COLO668 (cell line): ENCODE data around the gene AFDN.

Source experiments
- DNase-seq: peaks from one replicate; lab custom pipeline; 2025; ENCODE audit not compliant: unreplicated experiment; lab: John Stamatoyannopoulos, UW

Gene AFDN

DNA sequence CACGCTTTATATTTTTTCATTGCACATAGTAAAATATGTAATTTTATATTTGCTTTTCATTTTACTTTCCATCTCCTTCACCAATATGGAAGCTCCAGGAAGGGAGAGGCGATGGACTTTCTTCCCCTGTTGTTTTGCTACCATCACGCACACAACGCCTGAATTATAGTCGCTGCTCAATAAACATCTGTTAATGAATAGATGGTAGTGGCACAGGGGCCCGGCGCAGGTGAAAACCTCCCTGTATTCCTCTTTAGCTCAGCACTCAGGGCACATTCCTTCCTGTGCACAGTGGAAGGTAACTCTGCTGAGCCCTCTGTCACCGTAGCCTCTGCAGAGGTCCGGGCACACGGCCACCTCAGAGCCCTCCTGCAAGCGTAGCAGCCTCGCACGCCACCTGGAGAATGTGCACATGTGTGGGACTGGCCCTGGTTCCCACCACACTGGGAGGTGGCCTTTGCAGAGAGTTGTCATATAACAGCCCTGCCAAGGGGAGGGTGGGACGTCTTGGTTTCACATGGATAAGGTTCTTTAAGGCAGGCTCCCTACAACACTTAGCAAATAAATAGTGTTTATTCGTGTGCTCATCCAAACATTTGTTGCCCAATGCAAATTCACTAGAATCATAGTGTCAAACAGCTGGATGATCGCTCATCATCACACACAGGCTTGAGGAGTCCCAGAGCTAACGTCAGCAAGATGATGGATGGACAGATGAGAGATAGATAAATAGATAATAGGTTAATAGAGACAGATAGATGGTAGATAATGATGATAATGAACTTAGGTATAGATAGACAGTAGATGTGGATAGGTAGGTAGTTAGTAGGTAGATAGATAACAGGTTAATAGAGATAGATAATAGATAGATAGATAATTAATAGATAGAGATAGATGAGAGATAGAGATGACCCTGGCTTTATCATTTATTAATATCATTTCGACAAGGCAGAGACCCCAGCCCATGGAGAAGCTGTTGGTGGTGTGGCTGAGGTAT lies 32.3 kb upstream of the AFDN start:
- DNase-seq, result no peak

DNA sequence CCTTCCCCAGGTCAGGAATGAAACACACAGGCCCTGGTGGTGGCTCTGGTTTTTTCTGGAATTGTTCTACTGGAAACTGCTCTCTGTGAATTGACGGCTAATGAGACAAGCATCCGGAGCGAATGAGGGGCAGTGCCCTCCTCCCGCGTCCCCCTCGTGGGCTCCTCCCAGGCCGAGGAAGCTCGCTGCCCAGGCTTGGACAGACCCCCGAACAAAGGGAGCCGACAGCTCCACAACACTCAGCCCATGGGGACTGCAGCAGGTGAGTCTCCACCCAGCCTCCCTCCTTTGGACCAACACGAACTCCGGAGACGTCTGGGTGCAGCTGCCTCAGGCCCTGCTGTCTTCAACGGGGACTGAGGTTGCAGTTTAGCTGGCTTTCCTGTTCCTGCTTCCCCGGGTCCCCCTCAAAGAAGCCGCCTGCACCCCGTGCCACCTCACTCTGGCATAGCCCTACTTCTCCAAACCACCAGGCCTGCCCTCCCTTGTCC lies 31.3 kb upstream of the AFDN start:
- DNase-seq, result no peak

DNA sequence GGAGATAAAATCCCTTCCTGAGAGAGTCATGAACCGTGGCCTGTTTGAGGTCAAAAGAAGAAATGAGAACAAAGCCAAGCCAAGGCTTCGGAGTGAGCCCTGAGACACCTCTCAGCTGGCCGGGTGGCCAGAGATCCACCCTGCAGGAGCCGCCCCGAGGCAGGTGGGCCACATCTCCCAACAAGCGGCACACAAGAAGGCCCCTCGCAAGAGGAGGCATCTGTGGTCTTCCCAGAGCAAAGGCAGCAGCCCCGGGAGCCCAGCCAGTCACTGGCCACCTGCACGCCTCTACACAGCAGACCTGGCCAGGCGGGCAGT lies 30.9 kb upstream of the AFDN start:
- no peak for DNase-seq

DNA sequence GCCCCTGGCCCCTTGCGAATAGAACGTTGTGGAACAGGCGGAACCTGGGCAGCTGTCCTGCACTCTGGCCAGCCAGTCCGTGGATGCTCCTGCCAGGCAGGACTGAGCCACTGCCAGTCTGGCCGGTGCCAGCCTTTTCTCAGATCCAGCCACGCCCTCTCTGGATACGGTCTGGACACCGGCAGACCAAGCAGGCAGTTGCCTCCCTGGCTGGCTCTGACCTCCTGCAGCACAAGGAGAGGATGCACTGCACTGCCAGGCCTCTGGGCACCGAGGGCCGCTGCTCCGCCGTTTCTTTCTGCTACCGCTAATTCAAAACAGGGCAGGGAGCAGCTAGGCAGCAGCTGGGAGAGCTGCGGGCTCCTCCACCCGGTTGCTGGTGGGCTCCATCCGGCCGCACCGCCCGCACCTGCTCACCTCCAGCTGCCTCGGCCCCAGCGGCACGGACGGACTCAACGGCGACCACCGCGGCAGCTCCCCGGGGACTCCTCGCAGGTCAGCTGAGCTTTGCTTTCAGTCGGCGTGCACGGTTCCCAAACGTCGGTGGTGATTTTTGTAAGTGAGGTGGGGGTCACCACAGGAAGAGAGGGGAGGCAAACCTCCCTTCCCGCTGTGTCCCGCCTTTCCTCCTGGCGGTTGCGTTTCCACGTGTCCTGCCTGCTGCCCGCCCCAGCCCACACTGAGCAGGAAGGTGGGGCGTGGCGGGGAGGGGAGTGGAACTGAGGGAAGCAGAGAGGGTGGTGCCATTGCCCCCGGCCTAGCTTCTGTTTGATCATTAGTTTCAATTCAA lies 30.3 kb upstream of the AFDN start:
- DNase-seq, result peak; percentile 52

DNA sequence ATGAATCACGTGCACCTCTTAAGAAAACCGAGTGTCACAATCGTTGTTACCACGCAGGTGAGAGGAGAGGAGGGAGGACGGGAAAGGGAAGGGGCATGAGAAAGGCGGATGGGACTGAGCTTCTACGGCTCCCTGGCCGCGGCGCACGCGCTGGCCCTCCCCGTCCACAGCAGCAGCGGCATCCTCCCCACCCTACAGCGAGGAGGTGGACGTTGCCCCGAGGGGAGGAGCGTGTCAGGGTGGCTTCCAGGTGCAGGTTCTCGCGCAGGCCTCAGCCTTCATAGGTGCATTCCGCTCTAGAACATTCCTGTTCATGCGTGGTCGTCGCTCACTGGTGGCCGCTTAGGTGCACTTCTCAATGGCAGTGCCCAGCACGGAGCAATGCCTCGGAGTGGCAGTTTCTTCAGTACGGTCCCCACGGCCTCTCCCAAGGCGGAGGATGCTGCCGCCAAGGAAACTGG lies 29.7 kb upstream of the AFDN start:
- no peak for DNase-seq

DNA sequence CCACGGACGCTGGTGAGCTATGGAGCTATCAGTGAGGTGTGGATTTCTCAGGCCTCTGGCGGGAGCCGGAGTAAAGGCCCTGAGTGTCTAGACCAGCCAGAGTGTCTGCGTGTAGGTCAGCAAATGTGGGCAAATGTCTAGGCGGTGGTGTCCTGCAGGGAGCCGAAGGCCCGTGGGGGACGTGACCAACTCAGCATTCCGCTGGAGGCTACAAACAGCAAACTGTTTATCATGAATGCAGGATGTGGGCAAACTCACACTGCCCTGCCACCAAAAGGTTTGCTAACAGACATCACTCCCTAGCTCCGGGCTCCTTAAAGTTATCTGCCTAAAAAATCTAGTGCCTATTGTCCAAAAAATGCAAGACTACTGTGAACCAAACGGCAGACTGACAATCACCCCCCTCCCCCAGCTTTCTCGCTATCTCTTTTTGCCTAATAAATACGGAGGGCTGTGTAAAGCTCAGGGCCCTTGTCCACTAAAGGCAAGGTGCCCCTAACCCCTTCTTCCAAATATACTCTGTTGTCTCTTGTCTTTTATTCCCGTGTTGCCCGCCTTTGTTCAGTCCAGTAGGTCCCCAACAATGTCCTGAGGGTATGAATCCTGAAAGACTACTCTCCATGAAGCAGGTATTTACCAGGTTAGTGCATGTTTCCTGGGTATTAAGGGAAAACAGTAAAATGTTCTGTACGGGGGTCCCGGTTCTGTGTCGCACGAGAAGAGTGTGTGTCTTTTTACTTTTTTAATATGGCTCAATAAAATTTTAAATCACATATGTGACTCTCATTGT lies 29.0 kb upstream of the AFDN start:
- DNase-seq, result no peak

DNA sequence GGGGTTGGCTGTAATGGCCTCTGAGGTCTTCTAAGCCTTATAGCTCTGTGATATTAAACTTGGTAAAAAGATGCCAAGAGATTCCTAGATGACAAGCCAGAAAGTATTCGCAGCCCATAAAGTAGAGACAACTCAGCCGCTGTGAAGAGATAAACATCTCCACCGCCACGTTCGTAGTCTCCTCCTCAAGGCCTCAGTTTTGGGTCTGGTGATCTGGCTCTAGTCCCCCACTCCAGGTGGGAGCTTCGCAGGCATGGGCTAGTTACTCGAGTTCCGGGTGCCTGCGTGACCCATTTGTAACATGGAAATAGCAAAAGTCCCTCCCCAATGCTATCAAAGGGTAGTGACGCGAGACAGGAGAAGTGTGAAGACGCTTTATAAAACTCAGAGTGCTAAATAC lies 28.3 kb upstream of the AFDN start:
- no peak for DNase-seq

DNA sequence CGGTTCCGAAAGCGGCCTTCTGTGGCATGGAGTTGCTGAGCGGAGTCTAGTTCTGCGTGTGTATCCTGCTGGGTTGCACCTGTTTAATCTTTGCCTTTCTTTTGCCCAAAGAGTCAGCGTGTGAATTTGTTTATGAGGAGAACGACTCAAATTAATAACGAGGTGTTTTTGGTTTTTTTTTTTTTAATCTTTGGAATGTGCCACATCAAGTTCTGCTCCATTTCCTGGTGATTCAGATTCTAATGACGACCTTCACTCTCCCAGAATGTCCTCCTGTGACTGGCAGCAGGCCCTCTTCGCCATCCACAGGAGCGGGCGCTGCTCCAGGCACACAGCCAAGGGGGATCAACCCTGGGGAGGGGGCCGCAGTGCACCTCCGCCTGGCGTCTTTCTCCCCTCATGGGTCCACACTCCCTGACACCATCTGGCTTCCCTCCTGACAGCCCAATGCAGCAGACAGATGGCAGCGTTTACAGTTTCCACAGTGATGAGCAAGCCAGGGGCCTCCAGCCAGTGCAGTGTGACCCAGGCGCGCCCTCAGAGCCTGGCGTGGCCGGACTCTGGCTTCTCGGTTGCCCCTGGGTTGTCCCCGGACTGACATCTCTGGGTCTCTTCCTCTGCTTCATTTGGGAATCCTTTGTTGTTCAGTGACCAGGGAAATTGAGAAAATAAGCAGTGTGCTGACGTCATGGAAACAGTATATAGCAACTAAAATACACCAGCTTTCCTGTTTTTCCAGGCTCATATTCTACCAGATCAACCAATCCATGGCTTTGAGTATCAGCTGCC lies 27.5 kb upstream of the AFDN start:
- DNase-seq, result no peak

DNA sequence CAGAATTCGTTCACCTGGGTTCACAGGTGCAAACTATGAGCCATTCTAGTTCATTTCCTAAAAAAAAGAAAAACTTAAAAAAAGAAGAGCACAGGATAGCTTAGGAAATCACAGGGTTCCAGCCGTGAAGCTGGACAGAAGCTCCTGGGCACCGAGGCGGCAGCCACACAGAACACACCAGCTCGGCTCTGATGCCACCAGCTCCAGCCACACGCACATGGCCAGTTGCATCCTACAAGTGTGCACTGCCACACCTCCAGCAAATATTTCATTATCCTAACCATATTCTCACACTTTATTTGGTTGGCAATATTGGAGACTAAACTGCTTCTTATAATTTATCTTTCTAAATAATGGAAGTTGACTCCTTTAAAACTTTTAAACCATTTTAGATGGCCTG lies 26.2 kb upstream of the AFDN start:
- no peak for DNase-seq

DNA sequence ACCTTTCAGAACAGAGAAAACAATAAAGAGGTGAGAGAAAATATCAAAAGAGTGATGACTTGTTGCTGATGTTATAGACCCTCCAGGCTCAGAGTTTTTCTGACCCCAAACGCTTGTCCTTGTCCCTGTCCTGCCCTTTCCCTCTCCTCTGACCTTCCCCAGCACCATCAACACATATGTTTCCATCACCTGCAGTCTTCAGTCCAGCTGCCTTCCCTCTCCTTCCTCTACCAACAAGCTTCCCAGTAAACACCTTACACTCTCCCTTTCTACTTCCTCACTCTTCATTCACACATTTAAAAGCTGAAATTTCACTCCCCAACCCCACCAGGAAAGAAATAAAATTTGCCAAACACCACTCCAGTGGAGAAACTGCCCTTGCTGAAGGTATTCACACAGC lies 25.4 kb upstream of the AFDN start:
- DNase-seq, result no peak

DNA sequence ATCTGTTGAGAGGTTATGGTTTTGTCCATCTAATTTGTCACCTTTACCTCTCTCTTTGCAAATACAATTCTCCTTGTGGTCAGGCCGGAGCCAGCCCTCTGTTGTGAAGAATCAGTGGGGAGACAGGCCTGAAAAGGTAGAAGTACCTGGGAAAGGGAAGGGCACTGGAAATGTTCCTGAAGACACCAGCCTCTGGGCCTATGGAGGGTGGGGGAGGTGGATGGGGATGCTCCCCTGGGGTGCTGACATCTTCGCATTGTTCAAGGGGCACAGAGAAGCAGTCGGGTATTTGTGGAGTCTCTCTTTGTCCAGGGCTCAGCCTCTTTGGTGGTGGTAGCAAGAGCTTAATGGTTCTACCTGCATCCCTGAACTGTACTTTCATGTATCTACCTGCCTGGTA lies 24.4 kb upstream of the AFDN start:
- no peak for DNase-seq

DNA sequence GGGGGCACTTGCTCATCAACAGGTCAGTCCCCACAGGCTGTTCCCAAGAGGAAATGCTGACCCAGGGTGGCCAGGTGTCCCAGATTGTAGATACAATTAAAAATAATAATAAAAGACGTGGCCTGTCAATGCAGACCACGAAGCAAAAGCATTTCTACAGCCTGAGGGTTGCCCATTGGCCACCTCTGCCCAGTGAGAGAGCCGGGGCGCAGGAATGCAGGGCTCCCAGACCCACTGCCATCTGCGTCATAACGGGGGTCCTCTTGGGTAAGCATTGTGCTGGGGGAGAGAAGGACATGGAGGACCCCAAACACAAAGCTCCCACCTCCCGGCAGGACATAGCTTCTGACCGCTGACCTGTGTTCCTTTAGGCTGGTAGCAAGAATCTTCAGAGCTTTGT lies 22.9 kb upstream of the AFDN start:
- DNase-seq, result no peak

DNA sequence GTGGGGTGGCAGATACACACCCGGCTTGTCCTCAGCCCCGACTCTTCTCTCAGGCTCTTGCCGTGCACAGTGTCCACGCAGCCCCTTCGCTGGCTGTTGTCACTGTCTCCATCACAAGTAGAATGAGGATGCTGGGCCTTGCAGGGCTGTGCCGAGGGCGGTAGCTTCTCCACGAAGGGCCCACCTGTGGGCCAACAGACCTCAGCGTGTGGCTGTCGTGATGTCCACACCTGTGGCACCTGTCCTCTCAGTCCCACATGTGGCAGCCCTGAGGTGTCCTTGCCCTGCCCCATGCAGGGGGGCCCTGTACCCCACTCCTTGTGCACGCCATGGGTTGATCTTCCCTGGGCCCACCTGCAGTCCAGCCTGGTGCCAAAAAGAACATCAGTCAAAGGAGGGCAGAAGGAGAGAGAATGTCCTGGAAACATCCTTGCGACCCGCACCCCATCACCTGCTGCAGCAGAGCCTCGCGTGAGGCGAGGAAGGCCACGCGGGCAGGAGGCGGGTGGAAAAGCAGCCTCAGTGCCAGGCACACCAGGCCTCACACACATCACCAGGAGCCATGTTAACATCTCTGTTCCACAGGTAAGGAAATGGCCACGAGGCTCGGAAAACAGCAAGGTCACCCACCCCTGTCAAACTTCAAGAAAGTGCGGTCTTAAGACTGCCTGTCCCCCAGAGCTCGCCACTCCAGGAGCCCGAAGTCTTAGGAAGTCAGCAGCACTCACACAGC lies 22.3 kb upstream of the AFDN start:
- DNase-seq, result no peak

DNA sequence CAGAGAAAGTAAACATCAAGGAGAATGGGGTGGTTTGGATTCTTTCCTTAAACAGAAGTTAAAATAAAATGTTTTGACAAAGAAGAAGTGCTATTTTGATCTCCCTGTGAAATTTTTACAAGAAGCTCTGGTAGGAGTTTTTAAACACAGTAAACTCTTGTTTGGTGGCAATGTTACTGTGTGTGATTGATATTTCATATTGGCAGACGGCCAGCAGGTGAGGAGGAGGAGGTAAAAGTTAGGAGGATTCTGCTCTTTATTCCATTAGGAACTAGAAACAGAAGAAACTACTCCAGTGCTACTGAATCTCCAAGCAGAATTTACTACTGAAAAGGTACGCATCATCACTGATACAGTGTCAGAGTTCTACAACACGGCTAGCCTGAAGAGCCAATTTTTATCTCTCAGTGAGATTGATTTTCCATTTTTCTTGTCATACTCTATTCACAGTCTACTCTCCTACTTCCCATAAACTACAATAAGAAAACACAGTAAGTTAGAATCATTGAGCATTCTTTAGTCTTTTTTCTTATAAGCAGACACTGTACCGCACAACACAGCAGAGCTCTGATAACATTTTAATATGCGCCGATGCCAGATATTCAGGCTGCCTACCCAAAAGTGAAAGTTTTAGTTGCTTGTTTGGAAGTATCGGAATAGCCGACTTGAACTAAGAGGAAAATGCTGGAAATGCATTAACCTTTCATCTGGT lies 21.2 kb upstream of the AFDN start:
- no peak for DNase-seq

DNA sequence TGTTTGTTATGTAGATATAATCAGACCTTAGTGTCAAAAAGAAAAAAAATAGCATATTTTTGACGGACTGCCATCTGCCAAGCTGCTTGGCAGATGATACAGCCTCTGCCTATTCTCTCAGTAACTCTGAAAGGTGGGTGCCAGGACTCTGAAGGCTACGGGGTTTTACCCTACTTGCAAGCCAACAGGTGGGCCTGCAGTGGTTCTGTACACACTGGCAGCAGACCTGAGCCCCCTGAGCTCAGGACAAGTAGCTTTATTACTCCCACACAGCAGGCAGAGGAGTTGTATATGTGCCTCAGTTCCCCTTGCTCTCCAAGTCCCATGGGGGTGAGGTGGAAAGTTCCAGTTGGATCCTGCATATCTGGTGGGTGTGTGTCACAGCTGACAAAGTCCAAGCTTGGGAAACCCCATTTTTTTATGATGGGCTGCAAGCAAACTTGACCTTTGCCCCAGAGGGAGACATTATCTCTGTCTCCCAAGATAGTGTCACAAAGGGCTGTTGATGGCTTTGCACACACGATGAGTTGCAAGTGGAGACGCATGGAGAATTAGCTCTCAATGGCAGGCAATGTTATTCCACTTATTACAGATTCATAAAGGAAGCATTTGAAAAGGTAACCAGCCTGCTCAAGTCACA lies 20.5 kb upstream of the AFDN start:
- DNase-seq, result no peak

DNA sequence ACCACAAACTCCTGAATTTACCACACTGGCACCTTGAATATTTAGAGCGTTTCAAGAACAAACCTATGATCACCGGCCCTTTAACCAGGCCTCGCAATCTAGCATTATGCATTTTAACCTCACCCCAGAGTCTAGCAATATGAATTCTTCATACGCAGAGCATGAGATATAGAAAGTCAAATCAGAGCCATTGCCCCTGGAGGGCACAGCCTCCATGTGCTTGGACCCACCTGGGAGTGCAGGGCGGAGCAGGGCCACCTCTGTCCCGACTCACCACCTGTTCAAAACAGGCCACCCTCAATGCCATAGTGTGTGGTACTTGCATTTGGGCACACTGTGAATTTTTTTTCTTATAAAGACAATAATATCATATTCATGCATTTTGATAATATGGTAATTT lies 19.5 kb upstream of the AFDN start:
- DNase-seq, result no peak

DNA sequence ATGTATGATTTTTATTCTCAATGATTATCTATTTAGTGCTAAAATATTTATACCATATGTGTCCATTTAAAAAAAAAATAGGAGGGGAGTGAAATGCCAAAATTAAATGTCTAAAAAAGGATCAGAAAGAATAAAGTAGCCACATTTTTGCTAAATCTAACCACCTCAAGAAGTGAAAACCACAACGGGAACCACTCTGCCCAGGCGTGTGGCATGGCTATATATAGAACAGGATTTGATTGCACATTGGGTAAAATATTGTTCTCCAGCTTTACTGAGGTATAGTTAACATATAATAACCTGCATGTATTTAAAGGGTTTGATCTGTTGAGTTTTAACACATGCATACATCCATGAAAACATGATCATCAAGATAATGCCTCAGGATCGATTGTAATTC lies 19.0 kb upstream of the AFDN start:
- no peak for DNase-seq

DNA sequence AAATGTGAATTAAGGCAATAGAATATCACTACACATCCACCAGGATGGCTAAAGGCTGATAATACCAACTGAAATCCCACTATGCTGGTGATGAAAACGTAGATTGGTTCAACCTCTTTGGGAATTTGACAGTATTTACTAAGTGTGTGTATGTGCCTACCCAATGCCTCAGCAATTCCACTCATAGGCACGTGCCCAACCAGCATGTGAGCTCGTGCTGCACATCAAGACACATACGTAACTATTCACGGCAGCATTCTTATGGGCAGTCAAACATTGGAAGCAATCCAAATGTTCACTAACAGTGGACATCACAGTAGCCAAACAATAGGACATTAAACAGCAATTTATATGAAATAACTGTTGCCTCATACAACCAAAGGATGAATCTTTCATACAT lies 15.7 kb upstream of the AFDN start:
- no peak for DNase-seq
